ENCODE data around the gene SCN5A.
A peak's percentile ranks its signal among the peaks of the same experiment; 100 is the strongest.

Gene SCN5A

GRCh38 chr3:38622336-38622735 is 27.2 kb downstream of the SCN5A start:
- no peak for DNase-seq

- DNase-seq, result no peak
Observed at GRCh38 chr3:38620236-38620635, 29.3 kb downstream of the SCN5A start.

GRCh38 chr3:38618343-38618742 is 31.1 kb downstream of the SCN5A start:
- no peak for DNase-seq

- no peak for DNase-seq
Observed at GRCh38 chr3:38617586-38617985, 31.9 kb downstream of the SCN5A start.

GRCh38 chr3:38617137-38617536 is 32.4 kb downstream of the SCN5A start:
- no peak for DNase-seq

GRCh38 chr3:38616658-38617057 is 32.8 kb downstream of the SCN5A start:
- DNase-seq, result no peak

- DNase-seq, result no peak
Observed at GRCh38 chr3:38616111-38616510, 33.4 kb downstream of the SCN5A start.

GRCh38 chr3:38614651-38615352 is 34.7 kb downstream of the SCN5A start:
- no peak for DNase-seq

- DNase-seq, result no peak
Observed at GRCh38 chr3:38614091-38614490, 35.4 kb downstream of the SCN5A start.

GRCh38 chr3:38613426-38613825 is 36.1 kb downstream of the SCN5A start:
- no peak for DNase-seq

- no peak for DNase-seq
Observed at GRCh38 chr3:38611866-38612265, 37.6 kb downstream of the SCN5A start.

GRCh38 chr3:38610934-38611333 is 38.6 kb downstream of the SCN5A start:
- no peak for DNase-seq

GRCh38 chr3:38610436-38610835 is 39.1 kb downstream of the SCN5A start:
- no peak for DNase-seq

- no peak for DNase-seq
Observed at GRCh38 chr3:38609386-38610111, 39.9 kb downstream of the SCN5A start.

- no peak for DNase-seq
Observed at GRCh38 chr3:38608961-38609360, 40.5 kb downstream of the SCN5A start.

- no peak for DNase-seq
Observed at GRCh38 chr3:38608086-38608775, 41.3 kb downstream of the SCN5A start.

- no peak for DNase-seq
Observed at GRCh38 chr3:38606561-38606960, 42.9 kb downstream of the SCN5A start.

- DNase-seq, result no peak
Observed at GRCh38 chr3:38605981-38606380, 43.5 kb downstream of the SCN5A start.

GRCh38 chr3:38604246-38604645 is 45.2 kb downstream of the SCN5A start:
- DNase-seq, result no peak

GRCh38 chr3:38603731-38604131 is 45.8 kb downstream of the SCN5A start:
- no peak for DNase-seq

- DNase-seq, result no peak
Observed at GRCh38 chr3:38602576-38603250, 46.8 kb downstream of the SCN5A start.

GRCh38 chr3:38601956-38602550 is 47.4 kb downstream of the SCN5A start:
- DNase-seq, result peak; percentile 75

- DNase-seq, result no peak
Observed at GRCh38 chr3:38600551-38600950, 48.9 kb downstream of the SCN5A start.

Data from eye (tissue), 1 donor.